Tibial artery (tissue), 4 donors: ENCODE measurements around the gene NRXN2.
A peak's percentile ranks its signal among the peaks of the same experiment; 100 is the strongest.

Experiments
- DNase-seq, 2 donors: peaks; one replicate each; pipeline ENCODE4 v3.0.0-alpha.2; 2019
- H3K27ac ChIP-seq, 2 donors: fragments of 200-600 bp; sonication (generic) in 1 of 2; 1 replicate in 1 of 2; 2 replicates in 1 of 2; pipeline ENCODE4 v1.5.1; 2018 to 2019; ENCODE audit warnings: mild to moderate bottlenecking in 1 of 2
- H3K27me3 ChIP-seq, 2 donors: fragments of 200-600 bp; sonication (generic) in 1 of 2; one replicate each; pipeline versions ENCODE4 v1.5.1 to v1.6.0; 2016 to 2019
- H3K36me3 ChIP-seq, 3 donors: fragments of 200-600 bp; sonication (generic) in 2 of 3; one replicate each; pipeline ENCODE4 v1.5.1; 2016 to 2019; ENCODE audit warnings: mild to moderate bottlenecking in 2 of 3
- H3K4me1 ChIP-seq, 4 donors: fragments of 200-600 bp; sonication (generic) in 2 of 4; 1 replicate in 3 of 4; 2 replicates in 1 of 4; pipeline ENCODE4 v1.5.1; 2016 to 2019
- H3K4me3 ChIP-seq, 2 donors: fragments of 200-600 bp; sonication (generic) in 1 of 2; 1 replicate in 1 of 2; 2 replicates in 1 of 2; pipeline ENCODE4 v1.5.1; 2018 to 2019; ENCODE audit warnings: mild to moderate bottlenecking in 2 of 2
- H3K9me3 ChIP-seq, 3 donors: fragments of 200-600 bp; sonication (generic) in 1 of 3; one replicate each; pipeline ENCODE4 v1.5.1; 2016 to 2019
- intact Hi-C: fragments of 100-400 bp; cut with DNase I; formaldehyde crosslinking; loops from one replicate; pipeline ENCODE4 v1.15.0; 2023; ENCODE audit warnings: low total_unique reads
- TF ChIP-seq, protein P1 (sequence below), 2 experiments: fragments of 200-600 bp in 1 of 2; fragments of 450-650 bp in 1 of 2; IDR thresholded peaks; one replicate each; pipeline ENCODE4 v1.5.1; 2017 to 2019; ENCODE audit warnings: antibody characterized with exemption in 2 of 2, mild to moderate bottlenecking in 1 of 2, moderate library complexity in 1 of 2

The NRXN2 gene

DNA sequence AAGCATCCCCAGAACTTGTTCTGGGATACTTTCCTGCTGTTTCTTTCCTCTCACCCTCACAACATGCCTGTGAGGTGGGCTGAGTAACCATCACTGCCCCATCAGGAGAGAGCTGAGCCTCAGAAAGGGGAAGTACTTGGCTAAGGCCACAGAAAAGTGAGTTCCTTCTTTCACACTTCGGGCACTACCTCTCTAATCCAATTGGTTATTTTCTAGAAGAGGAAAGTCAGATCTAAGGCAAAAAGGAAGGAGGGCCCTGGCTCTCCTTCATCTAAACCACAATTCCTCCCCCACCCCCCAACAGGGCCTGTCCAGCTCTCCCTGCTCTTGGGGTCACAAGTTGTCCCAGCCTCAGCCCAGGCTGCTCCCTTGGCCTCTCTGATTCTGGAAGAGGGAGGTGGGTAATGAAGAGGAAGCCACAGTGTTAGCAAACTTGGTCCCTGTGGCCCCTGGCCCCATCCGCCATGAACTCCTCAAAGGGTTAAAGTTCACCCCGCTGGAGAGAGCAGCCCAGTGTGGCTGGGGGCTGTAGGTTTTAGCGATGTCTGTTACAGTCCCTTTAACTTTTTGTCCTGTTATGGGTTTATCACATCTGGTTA, 98.0 kb downstream of the NRXN2 start:
- H3K36me3 ChIP-seq = peaks cover 0 to 20% (median 0%) of the 10 kb centered on the region in 3 donors

DNA sequence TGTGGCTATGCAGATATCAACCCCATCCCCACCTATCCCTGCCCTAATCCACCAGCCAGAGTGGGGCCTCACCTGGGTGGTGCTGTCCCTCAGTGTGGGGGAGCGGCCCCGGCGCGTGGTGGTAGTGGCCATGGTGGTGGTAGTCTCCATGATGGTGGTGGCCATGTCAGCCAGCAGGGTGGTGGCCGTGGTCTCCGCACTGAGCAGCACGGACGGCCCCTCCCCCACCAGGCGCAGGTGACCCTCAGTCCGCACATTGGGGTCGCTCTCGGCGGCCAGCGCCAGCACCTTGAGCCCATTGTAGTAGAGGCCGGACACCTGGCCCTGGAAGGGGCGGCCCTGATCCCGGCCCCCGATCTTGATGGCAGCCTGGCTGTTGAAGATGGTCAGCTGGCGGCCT, 100.3 kb downstream of the NRXN2 start:
- Histone ChIP-seq H3K4me3 (no peak overlapping the region), H3K36me3 (peaks cover 0 to 20% (median 0%) of the 10 kb centered on the region in 3 donors), H3K27ac (no peak overlapping the region), H3K4me1 (no peaks in the 10 kb centered on the region), H3K27me3 (no peaks in the 10 kb centered on the region), H3K9me3 (no peaks in the 10 kb centered on the region)
- intact Hi-C loops = no loop called here
- TF ChIP-seq, protein P1, sequence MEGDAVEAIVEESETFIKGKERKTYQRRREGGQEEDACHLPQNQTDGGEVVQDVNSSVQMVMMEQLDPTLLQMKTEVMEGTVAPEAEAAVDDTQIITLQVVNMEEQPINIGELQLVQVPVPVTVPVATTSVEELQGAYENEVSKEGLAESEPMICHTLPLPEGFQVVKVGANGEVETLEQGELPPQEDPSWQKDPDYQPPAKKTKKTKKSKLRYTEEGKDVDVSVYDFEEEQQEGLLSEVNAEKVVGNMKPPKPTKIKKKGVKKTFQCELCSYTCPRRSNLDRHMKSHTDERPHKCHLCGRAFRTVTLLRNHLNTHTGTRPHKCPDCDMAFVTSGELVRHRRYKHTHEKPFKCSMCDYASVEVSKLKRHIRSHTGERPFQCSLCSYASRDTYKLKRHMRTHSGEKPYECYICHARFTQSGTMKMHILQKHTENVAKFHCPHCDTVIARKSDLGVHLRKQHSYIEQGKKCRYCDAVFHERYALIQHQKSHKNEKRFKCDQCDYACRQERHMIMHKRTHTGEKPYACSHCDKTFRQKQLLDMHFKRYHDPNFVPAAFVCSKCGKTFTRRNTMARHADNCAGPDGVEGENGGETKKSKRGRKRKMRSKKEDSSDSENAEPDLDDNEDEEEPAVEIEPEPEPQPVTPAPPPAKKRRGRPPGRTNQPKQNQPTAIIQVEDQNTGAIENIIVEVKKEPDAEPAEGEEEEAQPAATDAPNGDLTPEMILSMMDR (IDR thresholded peaks at IDR 0.05) = no peak
- DNase-seq = no peak

More for the DNA sequence above, 98.0 kb downstream of the NRXN2 start:
- Histone ChIP-seq H3K4me3 (no peak overlapping the region), H3K27me3 (no peaks in the 10 kb centered on the region), H3K9me3 (no peaks in the 10 kb centered on the region), H3K4me1 (no peaks in the 10 kb centered on the region), H3K27ac (no peak overlapping the region)
- TF ChIP-seq, protein P1 (IDR thresholded peaks at IDR 0.05) = no peak
- no peak for DNase-seq
- intact Hi-C loops = no loop called here

DNA sequence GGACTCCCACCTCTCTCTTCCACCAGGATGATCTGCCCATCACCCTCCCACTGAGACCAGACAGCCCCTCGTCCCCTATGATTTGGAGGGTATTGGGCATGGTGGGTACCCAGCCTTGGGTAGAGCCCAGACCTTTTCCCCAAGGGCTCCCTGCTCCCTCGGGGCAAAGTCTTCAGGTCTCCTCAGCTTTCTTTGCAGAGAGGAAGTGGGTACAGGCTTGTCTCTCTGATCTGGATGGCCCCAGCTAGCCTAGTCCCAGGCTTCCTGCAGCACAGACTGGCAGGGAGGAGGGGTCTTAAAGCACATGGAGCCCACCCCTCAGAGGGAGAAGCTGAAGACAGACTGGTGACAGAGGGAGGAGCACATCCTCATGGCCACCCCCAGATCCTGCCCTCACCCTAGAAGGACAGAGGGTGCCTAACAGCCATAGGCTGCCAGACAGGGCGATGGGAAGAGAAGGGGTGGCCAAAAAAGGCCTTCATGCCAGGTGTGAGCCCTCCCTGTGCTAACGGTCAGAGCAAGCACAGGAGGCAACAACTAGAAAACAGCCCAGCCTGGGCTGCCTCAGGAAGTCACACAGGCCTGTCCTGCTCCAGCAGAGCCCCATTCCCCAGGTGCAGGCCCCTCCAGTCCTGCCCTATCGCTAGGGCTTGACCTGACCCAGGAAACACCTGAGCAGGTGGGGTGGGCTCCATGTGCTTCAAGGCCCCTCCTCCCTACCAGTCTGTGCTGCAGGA, 101.5 kb downstream of the NRXN2 start:
- TF ChIP-seq, protein P1 (IDR thresholded peaks at IDR 0.05) = no peak
- peaks cover 0 to 20% (median 0%) of the 10 kb centered on the region in 3 donors for H3K36me3 ChIP-seq
- H3K9me3 ChIP-seq = no peaks in the 10 kb centered on the region
- H3K4me1 ChIP-seq = no peaks in the 10 kb centered on the region
- intact Hi-C loops = no loop called here
- no peaks in the 10 kb centered on the region for H3K27me3 ChIP-seq
- H3K4me3 ChIP-seq = no peak overlapping the region
- DNase-seq = no peak
- no peak overlapping the region for H3K27ac ChIP-seq

DNA sequence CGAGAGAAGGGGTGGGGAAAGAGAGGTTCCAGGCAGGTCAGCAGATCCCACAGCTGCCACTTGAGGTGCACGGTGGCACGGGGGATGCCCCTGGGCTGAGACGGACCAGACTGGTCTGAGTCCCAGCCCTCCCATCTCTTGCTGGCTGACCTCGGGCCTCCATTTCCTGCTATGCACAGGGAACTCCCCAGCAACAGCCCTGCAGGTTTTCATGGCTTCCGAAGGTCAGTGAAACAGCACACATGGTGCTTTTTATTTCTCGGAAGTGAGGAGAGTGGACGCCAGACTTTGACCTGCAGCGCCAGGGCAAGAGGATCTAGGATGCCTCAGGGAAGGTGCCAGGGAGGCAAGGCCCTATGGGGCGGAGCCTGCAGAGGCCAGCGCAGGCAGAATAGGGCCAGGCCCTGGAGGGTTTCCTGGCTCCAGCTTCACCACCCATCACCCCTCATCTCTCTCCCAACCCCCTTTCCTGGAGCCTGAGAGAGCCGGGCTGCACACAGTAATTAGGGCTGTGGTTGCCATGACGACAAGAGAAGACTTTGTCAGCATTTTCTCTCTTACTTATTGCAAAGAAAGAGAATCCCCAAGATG, 102.5 kb downstream of the NRXN2 start:
- Histone ChIP-seq H3K9me3 (no peaks in the 10 kb centered on the region), H3K27me3 (no peaks in the 10 kb centered on the region), H3K36me3 (peaks cover 0 to 14% (median 0%) of the 10 kb centered on the region in 3 donors), H3K4me3 (no peak overlapping the region), H3K4me1 (no peaks in the 10 kb centered on the region), H3K27ac (no peak overlapping the region)
- intact Hi-C loops = no loop called here
- TF ChIP-seq, protein P1 (IDR thresholded peaks at IDR 0.05) = no peak
- DNase-seq = no peak

DNA sequence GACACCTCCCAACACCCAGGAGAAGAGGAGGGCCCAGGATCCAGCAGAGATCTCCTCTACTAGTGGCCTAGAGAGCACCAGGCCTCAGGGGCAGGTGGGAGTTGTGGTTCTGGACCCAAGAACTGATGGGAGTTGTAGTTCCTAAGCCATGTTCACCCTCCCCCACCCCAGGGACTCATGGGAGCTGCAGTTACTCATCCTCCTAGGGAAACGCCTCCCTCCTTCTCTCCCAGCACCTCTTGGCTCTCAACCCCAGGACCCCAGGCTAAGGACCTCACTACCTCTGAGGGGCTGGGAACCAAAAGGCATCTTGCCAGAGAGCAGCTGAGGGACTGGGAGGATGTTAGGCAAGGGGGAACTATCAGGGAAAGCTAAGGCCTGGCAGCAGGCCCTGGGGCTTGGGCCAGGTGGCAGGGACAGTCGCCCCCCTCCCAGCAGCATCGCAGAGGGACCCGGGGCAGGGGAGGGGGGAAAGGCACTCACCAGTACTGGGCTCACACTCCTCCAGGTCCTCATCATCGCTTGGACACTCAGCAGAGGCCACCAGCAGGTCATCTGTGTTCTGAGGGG, 103.1 kb downstream of the NRXN2 start:
- peaks cover 0 to 14% (median 0%) of the 10 kb centered on the region in 3 donors for H3K36me3 ChIP-seq
- no peaks in the 10 kb centered on the region for H3K9me3 ChIP-seq
- no peak overlapping the region for H3K27ac ChIP-seq
- TF ChIP-seq, protein P1 (IDR thresholded peaks at IDR 0.05) = no peak
- H3K4me1 ChIP-seq = no peaks in the 10 kb centered on the region
- peak in 1 of 2 donors; percentile 30 for DNase-seq
- intact Hi-C loops = no loop called here
- no peak overlapping the region for H3K4me3 ChIP-seq
- H3K27me3 ChIP-seq = no peaks in the 10 kb centered on the region
